Dedifferentiated amniotic fluid mesenchymal stem cell (primary cell): ENCODE measurements around the gene MCRIP1.

Experiments
- DNase-seq: peaks from one replicate; pipeline ENCODE4 v3.0.0-alpha.2; 2016; ENCODE audit errors: extremely low spot score

The MCRIP1 gene, protein sequence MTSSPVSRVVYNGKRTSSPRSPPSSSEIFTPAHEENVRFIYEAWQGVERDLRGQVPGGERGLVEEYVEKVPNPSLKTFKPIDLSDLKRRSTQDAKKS

DNA sequence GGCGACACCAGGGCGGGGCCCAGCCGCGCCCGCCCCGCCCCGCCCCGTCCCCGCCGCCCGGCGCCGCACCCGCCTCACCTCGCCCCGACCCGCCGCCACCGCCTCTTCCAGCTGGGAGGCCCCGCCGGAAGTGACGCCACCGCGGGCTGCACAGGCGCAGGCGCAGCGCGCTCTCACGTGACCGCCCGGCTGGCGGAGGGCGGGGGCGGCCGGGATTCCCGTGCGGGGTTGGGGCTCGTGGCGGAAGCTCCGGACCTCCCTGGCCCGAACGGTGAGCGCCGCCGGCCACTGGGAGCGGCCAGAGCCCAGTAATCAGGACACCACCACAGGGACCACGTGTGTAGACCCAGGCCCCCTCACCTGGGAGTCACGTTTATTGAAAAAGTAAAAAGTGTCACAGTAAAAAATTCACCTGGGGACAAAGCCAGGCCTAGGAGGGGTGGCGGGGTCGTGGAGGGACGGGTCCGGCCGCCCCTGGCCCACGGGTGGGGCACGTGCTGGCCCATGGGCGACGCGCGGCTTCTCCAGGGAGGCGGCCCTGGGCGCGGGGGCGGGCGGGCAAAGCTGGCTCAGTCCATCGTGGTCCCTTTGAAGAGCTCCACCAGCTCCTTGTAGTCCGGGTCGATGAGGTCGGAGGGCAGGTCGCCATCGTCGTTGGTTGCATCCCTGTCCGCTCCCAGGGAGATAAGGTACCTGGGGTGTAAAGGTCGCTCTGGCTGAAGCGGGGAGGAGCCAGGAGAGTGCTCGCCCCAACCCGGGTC, at the start of gene MCRIP1:
Gene MCRIP1, minus strand, starts transcription at position 132 of the 761 bp plus-strand sequence. CDS start 8,785 bp downstream, outside the sequence.
- peak; percentile 91 for DNase-seq

DNA sequence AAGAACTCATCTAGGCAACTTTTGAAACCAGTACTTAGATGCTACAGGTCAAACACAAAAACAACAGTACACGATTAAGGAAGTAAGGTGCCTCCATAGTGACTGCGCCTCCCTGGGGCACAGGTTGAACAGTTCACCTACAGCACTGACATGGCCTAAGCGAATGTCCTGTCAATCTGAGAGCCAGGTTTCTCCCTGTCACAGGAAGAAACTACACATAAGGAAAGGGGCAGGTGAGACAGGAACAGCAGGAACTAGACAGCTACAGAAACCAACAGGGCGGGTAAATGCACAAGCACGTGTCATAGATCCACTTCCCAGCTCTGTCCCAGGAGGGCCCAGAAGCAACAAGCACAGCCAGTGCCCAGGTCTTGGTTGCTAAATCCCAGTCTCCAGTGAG, 46.0 kb upstream of the MCRIP1 start:
- no peak for DNase-seq

DNA sequence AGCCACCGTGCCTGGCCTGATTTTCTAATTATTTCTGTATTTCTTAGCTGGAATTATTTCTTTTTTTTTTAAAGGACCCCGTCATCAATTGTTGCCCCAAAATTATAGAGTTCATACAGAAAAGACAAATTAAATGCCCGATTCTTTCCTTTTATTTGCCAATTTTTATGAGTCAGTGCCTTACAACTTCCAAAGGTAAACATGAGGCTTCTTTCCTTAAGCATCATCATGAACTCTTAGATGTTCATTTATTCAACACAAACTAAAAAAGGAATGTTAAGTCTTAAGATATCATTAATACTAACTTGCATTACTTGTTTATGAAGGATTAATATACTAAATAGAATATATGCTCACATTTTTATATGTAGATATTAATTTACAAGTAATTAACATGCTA, 45.2 kb upstream of the MCRIP1 start:
- DNase-seq = no peak

DNA sequence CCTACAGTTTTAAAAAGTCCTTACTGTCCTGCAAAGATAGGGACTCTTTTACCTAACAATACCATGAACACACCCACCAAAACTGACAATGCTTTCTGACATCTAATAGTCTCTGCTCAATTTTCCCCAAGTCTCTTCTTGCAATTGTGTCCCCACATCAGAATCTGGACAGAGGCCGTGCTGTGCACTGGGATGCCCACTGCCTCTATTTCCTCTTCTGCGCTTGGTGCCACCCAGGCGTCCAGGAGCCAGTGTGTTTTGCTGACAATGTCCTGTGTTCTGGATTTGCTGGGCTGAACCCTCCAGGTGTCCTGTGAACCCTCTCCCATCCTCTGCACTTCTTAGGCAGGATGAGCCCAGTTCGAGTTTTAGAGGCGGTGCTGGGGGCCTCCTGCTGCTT, 44.5 kb upstream of the MCRIP1 start:
- DNase-seq = no peak

DNA sequence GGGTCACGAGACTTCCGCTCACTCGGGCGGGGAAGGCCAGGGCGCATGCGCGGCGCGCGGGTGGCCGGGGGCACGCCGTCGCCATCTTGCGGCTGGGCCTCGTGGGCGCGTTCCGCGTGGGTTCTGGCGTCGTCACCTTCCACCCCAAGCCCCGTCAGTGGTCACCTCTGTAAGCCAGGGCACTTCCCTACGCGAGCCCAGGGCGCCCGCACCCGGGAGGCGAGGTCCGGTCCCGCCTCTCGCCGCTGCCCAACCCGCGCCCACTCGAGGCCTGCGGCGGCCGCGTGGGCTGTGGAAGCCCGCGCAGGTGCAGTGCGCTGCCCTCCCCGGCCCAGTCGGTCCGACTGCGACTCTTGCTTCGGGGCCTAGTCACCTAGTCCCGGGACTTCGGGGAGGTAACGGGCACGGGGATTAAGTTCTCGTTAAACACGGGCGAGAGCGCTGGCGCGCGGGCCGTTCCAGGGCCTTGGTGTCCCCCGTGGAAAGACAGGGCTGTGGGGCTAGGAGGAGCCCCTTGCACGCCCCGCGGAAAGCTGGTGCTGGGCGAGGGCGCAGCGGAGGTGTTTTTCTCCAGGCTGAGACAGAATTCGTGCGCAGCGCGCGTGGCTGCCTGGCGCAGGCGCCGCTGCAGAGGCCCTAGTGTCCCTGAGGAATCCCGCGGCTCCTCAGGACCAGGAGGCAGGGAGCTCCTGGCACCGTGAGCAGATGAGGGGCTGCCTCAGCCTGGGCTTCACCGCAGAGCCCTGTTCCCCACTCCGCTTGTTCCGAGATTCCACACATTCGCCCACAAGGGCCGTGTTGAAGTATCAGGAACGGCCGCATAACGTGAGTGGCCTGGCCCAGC, 38.5 kb upstream of the MCRIP1 start:
- peak; percentile 81 for DNase-seq

DNA sequence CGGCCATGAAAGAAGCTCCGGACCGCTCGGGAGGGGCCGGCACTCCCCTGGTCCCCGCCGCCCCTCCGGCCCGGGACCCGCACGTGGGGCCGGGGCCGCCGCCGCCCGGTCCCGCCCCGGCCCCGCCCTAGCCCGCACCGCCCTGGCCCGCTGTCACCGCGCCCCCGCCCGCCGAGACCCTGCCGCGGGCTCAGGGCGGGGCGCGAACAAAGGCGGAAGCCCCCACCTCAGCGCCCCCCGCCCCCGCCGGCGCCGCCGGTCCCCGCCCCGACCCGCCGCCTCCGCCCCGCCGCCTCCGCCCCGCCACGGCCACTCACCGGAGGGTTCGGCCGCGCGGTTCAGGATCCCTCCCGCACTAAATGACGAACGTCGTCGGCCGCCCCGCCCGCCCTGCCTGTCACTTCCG, 37.9 kb upstream of the MCRIP1 start, which contains the start of gene ARHGDIA:
Gene ARHGDIA, minus strand, starts transcription at position 357 of the 406 bp plus-strand sequence. CDS start 1,407 bp downstream, outside the sequence.
- no peak for DNase-seq

DNA sequence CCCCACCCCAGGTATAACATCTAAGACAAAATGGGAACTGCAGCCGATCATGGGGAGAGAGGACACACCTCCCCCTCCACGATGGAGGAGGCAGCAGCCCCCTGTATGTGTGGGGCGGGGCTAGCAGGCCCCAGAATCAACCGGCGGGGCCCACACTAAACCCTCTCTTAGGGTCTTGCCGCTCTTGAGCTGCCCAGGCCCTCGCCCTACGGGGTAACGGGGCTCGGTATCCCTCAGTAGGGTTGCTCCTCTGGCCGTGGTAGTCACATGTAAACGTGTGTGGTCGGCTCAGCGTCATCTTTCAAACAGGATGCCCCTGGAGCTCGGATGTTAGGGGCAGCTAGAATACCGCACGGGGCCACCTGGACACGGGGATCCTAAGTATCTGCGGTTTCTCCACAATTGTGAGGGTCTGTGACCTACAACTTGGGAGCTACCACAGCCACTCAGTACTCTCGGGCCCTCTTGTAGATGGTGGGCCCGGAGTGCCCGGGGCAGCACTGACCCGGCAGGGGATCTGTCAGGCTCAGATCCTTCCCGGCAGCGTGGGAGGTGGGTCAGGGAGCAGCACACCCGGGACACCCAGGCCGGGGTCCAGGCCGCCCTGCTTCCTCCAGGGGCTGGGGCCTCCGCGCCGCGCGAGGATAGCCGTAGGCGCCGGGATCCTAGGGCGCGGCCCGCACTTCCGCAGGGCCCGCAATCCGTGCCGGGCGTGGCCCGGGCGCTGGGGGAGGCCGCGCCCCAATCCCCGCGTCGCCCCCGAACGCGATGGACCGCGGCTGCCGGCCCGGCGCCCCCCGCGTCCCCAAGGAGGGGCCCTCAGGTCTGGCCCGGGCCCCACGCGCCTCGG, 37.3 kb upstream of the MCRIP1 start:
- no peak for DNase-seq

DNA sequence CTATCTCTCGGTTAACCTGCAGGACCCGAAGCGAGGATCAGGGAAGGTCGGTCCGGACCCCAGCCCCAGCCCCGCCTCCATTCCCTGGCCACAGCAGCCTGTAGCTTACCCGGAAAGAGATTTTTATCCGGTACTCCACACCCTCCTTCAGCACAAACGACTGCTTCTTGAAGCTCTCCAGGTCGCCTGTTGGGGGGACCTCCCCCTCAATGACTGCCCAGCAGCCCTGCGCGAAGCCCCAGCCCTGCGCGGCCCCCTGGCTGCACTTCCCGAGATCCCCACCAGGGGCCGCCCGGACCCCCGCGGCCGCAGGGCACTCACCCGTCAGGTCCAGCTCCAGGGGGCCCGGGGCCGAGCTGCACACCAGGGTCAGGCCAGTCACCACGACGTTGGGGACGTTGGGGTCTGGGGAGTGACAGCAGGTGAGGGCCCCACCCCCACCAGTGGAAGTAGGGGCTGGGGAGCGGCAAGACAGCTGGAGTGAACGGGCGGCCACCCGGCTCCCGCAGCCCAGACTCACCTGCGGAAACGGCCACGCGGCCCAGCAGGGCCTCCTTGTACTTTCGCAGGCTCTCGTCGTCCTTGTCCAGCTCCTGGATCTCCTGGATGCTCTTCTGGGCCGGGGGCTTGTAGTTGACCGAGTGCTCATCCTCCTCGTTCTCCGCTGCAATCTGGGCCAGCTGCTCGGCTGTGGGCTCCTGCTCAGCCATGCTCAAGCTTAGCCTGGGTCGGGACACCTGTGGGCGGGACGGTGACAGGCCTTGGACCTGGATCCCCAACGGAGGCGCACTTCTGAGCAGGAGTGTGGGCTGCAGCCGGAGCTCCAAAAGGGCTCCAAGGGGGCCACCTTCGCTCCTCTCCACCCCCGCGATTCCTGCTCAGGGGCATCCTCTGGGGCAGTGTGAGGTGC, 36.4 kb upstream of the MCRIP1 start:
- no peak for DNase-seq

DNA sequence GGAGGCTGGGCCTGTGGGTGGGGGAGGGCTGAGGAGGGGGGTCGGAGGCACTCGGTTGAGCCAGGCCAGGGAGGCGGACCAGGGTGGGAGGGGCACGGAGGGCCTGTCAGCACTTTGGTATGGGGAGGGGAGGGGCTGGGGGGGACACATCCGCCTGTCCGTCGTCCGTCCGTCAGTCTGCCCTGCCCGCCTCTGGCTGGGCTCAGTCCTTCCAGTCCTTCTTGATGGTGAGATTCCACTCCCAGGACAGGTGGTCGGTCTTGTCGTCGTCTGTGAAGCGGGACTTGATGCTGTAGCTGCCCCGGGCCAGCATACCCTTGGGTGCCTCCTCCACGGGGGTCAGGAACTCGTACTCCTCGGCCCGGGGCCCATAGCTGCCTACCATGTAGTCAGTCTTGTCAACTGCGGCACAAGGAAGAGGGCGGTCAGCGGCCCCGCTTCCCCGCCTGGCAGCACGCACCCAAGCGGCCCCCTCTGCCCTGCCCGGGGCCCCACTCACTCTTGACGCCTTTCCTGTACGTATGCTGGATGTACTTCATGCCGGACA, 35.7 kb upstream of the MCRIP1 start:
- DNase-seq = peak; percentile 58

DNA sequence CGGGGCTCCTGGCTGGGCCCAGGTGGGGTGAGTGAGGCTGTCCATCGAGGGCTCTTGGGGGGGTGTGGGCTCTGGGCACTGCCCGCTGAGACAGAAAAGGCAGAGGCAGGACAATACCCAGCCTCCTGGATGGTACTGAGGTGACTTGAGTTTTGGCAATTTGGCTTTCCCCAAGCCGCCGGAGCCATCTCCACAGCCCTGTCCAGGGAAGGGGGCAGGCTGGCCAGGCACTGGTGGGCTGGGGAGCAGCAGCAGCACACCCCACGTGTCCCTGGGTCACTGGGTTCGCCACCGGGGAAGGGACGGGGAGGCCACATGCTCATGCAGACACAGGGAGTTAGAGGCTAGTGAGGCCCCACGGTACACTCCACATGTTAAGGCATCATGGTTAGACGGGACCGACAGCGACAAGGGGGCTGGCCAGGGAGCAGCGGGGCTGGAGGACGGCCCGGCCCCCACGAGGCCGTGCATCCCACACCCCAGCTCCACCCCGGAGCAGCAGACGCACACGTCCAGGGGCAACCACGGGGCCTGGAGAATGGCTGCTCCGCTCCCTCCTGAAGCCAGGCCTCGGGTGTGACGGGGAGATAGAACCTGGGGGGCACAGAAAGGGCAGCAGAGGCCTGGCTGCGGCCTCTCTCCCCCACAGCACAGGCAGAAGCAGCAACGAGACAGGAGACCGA, 35.0 kb upstream of the MCRIP1 start:
- no peak for DNase-seq

DNA sequence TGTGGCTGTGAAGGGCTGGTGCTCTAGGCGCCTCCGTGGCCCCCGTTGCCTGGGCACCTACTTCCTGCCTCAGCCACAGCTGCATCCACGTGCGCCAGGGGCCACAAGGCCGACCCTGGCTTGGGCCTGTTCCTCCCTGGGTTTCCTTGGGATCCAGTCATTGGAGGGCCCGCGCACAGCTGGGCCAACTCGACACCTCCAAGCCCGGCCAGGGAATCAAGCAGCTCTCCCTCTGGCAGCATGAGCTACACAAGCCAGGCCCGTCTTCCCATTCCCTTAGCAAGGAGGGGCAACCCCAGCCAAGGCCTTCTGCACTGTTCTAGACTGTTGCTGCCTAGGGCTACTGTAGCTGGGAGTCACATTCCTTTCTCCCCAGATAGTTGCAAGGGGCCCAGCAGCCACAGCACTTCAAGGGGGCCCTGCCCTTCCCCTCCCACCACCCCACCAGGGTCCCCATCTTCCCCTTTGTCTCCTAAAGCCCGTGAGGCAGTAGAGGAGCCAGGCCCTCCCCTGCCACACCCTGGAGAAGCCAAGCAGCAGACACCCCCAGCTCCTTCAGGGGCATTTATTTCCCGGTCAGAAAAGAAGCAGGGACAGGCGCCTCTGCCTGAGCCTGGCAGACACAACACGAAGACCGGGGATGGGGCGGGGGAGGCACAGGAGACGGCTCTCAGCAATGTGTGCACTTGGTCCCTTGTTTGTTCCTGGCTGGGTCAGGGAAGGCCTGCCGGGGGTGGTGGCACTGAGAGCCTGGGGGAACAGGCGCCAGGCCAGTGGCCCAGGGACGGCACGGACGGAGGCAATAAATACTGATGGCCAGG, 34.3 kb upstream of the MCRIP1 start:
- peak; percentile 36 for DNase-seq

DNA sequence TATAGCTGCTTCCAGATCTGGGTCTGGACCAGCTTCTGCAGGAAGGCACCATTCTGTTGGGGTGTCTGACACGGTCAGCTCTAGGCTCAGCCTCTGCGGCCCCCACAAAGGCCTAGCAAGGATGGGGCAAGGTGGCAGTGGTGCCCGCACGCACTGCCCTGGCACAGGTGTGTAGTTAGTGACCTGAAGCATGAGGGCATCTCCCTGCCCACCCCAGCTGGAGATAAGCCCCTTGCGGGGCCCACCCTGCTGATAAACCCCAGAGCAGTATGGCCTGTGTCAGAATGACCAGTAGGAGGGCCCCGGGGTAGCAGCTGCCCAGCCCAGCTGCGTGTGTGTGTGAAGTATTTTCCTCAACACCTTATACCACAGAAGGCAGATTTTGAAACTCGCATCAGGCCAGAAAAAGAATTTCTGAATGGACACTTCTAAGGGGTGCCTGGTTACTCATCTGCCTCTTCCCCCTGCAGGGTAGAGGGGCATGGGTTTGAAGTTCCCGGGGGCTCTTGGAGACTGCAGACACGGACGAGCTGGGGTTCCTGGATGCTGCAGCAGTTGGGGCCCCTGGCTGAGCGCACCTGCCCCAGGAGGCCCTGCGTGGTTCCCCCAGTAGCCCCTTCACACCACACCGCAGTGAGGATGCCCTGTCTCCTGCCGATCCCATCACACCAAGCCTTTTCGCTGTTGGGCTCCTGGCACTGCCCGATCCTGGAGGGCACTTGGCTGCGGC, 33.5 kb upstream of the MCRIP1 start:
- no peak for DNase-seq

DNA sequence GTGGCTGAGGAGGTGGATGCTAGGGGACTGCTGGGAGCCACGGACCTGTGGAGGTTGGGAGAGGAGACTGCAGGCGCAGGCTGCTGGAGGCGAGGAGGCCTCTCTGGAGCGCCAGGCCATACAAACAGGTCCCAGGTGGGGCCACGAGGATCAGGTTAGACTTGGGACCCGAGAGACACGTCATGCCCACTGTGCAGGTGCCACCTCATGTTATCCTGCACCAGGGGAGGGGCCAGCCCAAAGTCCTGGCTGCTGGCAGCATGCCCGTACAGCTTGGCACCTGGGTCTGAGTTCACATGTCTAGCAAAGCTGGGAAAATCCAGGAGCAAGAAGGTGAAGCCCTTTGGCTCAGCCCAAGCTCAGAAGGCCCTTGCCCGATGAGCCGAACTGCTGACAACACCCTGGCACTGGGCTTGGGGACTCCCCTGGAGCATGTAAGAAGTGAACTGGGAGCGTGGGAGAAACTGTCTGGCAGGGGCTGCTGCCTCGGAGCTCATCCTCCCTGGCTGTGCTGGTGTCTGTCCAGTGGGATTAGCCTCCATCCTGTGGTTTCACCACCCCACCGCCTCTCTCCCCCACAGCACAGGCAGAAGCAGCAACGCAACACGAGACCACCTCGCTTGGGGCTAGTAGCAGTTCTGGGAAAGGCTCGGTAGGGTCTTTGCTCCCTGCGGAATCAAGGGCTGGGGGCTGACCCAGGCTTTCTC, 32.8 kb upstream of the MCRIP1 start:
- DNase-seq = no peak

DNA sequence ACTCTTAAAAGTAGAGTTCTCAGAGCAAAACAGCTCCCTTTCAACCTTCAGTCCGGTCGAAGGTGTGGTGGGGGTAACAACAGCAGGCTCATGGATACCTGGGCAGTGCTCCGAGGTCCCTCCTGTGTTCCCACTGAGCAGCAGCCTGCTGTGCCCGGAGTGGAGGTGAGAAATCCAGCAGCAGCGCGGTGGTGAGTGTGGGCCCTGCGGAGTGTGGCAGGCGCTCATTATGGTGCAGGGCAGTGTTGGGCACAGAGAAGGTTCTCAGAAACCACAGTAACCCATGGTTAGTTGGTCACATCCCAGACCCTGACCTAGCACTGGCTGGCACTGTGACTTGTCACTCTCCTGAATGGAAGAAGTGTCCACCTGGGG, 32.3 kb upstream of the MCRIP1 start:
- DNase-seq = no peak

DNA sequence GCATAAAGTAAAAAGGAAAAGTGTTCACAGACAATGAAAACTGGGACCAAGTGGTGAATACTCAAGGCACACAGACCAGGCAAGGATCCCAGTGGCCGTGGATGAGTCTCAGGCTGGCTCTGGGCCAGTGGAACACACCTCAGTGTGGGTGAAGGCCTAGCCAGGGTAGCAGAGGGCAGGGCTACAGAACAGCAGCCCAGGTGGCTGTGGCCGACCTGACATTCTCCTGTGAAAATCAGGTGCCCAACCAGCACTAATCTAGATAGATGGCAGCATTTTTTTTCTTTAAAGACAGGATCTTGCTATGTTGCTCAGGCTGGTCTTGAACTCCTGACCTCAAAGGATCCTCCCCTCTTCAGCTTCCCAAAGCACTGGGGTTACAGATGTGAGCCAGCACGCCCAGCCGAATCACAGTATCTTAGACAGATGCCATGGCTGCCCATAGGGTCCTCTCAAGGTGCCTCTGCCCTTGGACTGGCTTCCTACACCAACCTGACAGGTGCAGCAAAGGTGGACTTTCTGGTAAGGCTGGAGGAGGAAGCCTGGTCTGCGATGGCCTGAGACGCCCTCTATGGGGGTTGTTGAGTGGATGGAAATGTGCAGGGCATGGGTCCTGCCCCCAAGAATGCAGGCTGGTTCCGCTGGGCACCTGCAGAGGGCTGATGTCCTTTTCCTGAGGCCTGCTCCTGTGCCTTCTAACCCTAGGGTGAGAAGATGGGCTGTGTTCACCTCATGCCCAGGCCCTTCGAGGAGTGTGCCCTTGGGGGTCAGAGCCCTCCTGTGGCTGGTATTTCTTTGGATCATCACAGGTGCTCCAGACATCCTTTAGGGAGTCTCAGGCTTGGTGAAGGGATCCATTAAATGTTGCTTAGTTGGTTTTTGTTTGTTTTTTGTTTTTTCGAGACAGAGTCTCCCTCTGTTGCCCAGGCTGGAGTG, 31.0 kb upstream of the MCRIP1 start:
- DNase-seq = no peak

DNA sequence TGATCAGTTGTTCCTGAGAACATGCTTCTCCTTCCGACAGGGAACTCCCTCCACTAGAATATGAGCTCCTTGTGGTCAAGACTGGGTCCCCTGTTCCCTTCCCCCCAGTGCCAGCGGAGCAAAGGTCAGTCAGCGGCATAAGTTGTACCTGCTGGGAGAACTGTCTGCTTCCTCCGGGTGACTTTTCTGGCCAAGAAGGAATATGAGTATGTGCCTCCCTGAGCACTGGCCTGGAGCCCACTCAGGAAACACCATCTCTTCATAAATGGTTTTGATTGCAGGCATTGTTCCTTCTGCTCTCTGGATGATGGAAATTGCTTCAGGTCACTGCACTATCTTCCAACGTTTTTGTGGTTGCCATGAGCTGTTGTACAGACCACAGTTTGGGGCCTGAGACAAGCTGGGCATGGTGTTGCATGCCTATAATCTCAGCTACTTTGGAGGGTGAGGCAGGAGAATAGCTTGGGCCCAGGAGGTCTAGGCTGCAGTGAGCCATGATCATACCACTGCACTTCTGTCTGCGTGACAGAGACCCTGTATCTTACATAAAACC, 30.1 kb upstream of the MCRIP1 start:
- DNase-seq = no peak
